Left ventricle myocardium inferior (tissue), 1 donor: Measurements from ENCODE around the gene HYOU1. TPM values are rescaled to one million over a fixed set of nuclear protein-coding genes. Genes with fewer than 3 reads are reported as not detected.

Source experiments
- DNase-seq: peaks from one replicate; pipeline ENCODE4 v3.0.0-alpha.2; 2020
- H3K27ac ChIP-seq: fragments of 200-600 bp; replicated peaks from 2 replicates; pipeline ENCODE4 v1.8.0; 2021
- H3K27me3 ChIP-seq: fragments of 200-600 bp; 2 replicates; pipeline ENCODE4 v1.8.0; 2021; ENCODE audit warnings: low read depth
- H3K36me3 ChIP-seq: fragments of 200-600 bp; 2 replicates; pipeline ENCODE4 v1.8.0; 2021
- H3K4me1 ChIP-seq: fragments of 200-600 bp; 2 replicates; pipeline ENCODE4 v1.8.0; 2021
- H3K4me3 ChIP-seq: fragments of 200-600 bp; 2 replicates; pipeline ENCODE4 v1.8.0; 2021; ENCODE audit warnings: mild to moderate bottlenecking, moderate library complexity
- H3K9me3 ChIP-seq: fragments of 200-600 bp; replicated peaks from 2 replicates; pipeline ENCODE4 v1.8.0; 2021
- CTCF ChIP-seq: fragments of 200-600 bp; IDR thresholded peaks from 2 replicates; pipeline ENCODE4 v1.8.0; 2021; ENCODE audit warnings: antibody characterized with exemption, mild to moderate bottlenecking, borderline replicate concordance
- intact Hi-C: fragments of 100-400 bp; cut with micrococcal nuclease; formaldehyde crosslinking; loops from one replicate; pipeline ENCODE4 v1.11.0; 2022
- total RNA-seq: library from RNA; stranded (reverse); fragmentation: NEBNext Ultra II Directional; extraction: Animal tissue kit (Norgen Biotek cat#: 25700); gene quantifications from one replicate; pipeline ENCODE4 v1.2.1, GENCODE V29; 2021
- donor health status: DM: no; HTN: yes; CAD: no; lungs with severe emphysema.

HYOU1 gene
- total RNA-seq, 1 donor from 2014 or later = 71.8 TPM

- Histone ChIP-seq H3K27ac (no peak overlapping the region), H3K9me3 (no peaks in the 10 kb centered on the region), H3K4me3 (peak overlapping the region; percentile 93), H3K27me3 (no peaks in the 10 kb centered on the region), H3K36me3 (peaks cover 24% of the 10 kb centered on the region), H3K4me1 (peaks cover 37% of the 10 kb centered on the region)
- no peak for DNase-seq
- no peak for TF ChIP-seq CTCF
- intact Hi-C loops = no loop called here
These were observed 43.4 kb upstream of the HYOU1 start for GRCh38 chr11:119100246-119100970.

- Histone ChIP-seq H3K36me3 (peaks cover 24% of the 10 kb centered on the region), H3K9me3 (no peaks in the 10 kb centered on the region), H3K27ac (no peak overlapping the region), H3K27me3 (no peaks in the 10 kb centered on the region), H3K4me1 (peaks cover 43% of the 10 kb centered on the region), H3K4me3 (no peak overlapping the region)
- DNase-seq = no peak
- intact Hi-C loops = no loop called here
- TF ChIP-seq CTCF = no peak
These were observed 42.7 kb upstream of the HYOU1 start for GRCh38 chr11:119099711-119100110.

- Histone ChIP-seq H3K27ac (peak overlapping the region; percentile 95), H3K36me3 (peaks cover 42% of the 10 kb centered on the region), H3K4me3 (peak overlapping the region; percentile 98), H3K27me3 (no peaks in the 10 kb centered on the region), H3K4me1 (peaks cover 39% of the 10 kb centered on the region), H3K9me3 (no peaks in the 10 kb centered on the region)
- peak; percentile 0 for TF ChIP-seq CTCF
- peak; percentile 98 for DNase-seq
- intact Hi-C loops = no loop called here
These were observed 38.3 kb upstream of the HYOU1 start for GRCh38 chr11:119095066-119095880.

GRCh38 chr11:119094816-119095065, 37.7 kb upstream of the HYOU1 start:
- Histone ChIP-seq H3K9me3 (no peaks in the 10 kb centered on the region), H3K27ac (peak overlapping the region; percentile 95), H3K27me3 (no peaks in the 10 kb centered on the region), H3K4me3 (peak overlapping the region; percentile 98), H3K36me3 (peaks cover 46% of the 10 kb centered on the region), H3K4me1 (peaks cover 36% of the 10 kb centered on the region)
- peak; percentile 85 for DNase-seq
- TF ChIP-seq CTCF = peak; percentile 84
- intact Hi-C loops = no loop called here

GRCh38 chr11:119093942-119094815, 37.2 kb upstream of the HYOU1 start:
- TF ChIP-seq CTCF = no peak
- Histone ChIP-seq H3K4me3 (peak overlapping the region; percentile 98), H3K27ac (peak overlapping the region; percentile 95), H3K27me3 (no peaks in the 10 kb centered on the region), H3K9me3 (no peaks in the 10 kb centered on the region), H3K36me3 (peaks cover 46% of the 10 kb centered on the region), H3K4me1 (peaks cover 36% of the 10 kb centered on the region)
- intact Hi-C loops = no loop called here
- no peak for DNase-seq
